ES-I3 (cell line): Measurements from ENCODE around the gene ITGA11.

Experiments
- H3K36me3 ChIP-seq: 2 replicates; pipeline ENCODE4 v1.6.1; 2013; ENCODE audit warnings: mild to moderate bottlenecking, low read length, control low read depth, moderate library complexity; ENCODE audit not compliant: insufficient read depth
- H3K4me1 ChIP-seq: 2 replicates; pipeline ENCODE4 v1.6.1; 2013; ENCODE audit warnings: mild to moderate bottlenecking, control low read depth, low read length; ENCODE audit not compliant: insufficient read depth
- H3K9ac ChIP-seq: 2 replicates; pipeline ENCODE4 v1.6.1; 2013; ENCODE audit warnings: low read depth, mild to moderate bottlenecking, low read length, moderate library complexity
- H3K9me3 ChIP-seq: 2 replicates; pipeline ENCODE4 v1.6.1; 2013; ENCODE audit warnings: mild to moderate bottlenecking, low read length, moderate library complexity; ENCODE audit not compliant: control insufficient read depth, insufficient read depth

The ITGA11 gene

GRCh38 chr15:68375716-68376220 is 56.2 kb downstream of the ITGA11 start:
- Histone ChIP-seq H3K9ac (no peak overlapping the region), H3K36me3 (no peaks in the 10 kb centered on the region), H3K4me1 (no peaks in the 10 kb centered on the region; the same call in 1 of the 2 replicates), H3K9me3 (no peaks in the 10 kb centered on the region)

- H3K4me1 ChIP-seq = no peaks in the 10 kb centered on the region; the same call in 1 of the 2 replicates
- no peaks in the 10 kb centered on the region for H3K9me3 ChIP-seq
Observed at GRCh38 chr15:68375191-68375631, 56.8 kb downstream of the ITGA11 start.

GRCh38 chr15:68374168-68374745 is 57.7 kb downstream of the ITGA11 start:
- Histone ChIP-seq H3K9ac (no peak overlapping the region), H3K9me3 (no peaks in the 10 kb centered on the region), H3K36me3 (no peaks in the 10 kb centered on the region), H3K4me1 (no peaks in the 10 kb centered on the region; the same call in 1 of the 2 replicates)

More at GRCh38 chr15:68375191-68375631, 56.8 kb downstream of the ITGA11 start:
- H3K9ac ChIP-seq = no peak overlapping the region
- no peaks in the 10 kb centered on the region for H3K36me3 ChIP-seq

- Histone ChIP-seq H3K9me3 (no peaks in the 10 kb centered on the region), H3K9ac (no peak overlapping the region), H3K36me3 (no peaks in the 10 kb centered on the region), H3K4me1 (no peaks in the 10 kb centered on the region; the same call in 1 of the 2 replicates)
Observed at GRCh38 chr15:68373028-68373427, 58.9 kb downstream of the ITGA11 start.

- Histone ChIP-seq H3K4me1 (no peaks in the 10 kb centered on the region; the same call in 1 of the 2 replicates), H3K9me3 (no peaks in the 10 kb centered on the region), H3K9ac (no peak overlapping the region), H3K36me3 (no peaks in the 10 kb centered on the region)
Observed at GRCh38 chr15:68372291-68372811, 59.6 kb downstream of the ITGA11 start.

GRCh38 chr15:68371851-68372250 is 60.1 kb downstream of the ITGA11 start:
- Histone ChIP-seq H3K9me3 (no peaks in the 10 kb centered on the region), H3K4me1 (no peaks in the 10 kb centered on the region; the same call in 1 of the 2 replicates), H3K9ac (no peak overlapping the region), H3K36me3 (no peaks in the 10 kb centered on the region)

GRCh38 chr15:68371160-68371559 is 60.8 kb downstream of the ITGA11 start:
- Histone ChIP-seq H3K4me1 (no peaks in the 10 kb centered on the region; the same call in 1 of the 2 replicates), H3K9ac (no peak overlapping the region), H3K9me3 (no peaks in the 10 kb centered on the region), H3K36me3 (no peaks in the 10 kb centered on the region)

GRCh38 chr15:68370768-68371151 is 61.2 kb downstream of the ITGA11 start:
- no peaks in the 10 kb centered on the region for H3K9me3 ChIP-seq
- no peak overlapping the region for H3K9ac ChIP-seq
- H3K4me1 ChIP-seq = no peaks in the 10 kb centered on the region; the same call in 1 of the 2 replicates
- H3K36me3 ChIP-seq = no peaks in the 10 kb centered on the region

GRCh38 chr15:68369931-68370767 is 61.8 kb downstream of the ITGA11 start:
- no peaks in the 10 kb centered on the region for H3K36me3 ChIP-seq
- H3K9me3 ChIP-seq = no peaks in the 10 kb centered on the region
- no peaks in the 10 kb centered on the region; the same call in 1 of the 2 replicates for H3K4me1 ChIP-seq
- no peak overlapping the region for H3K9ac ChIP-seq

- H3K9ac ChIP-seq = no peak overlapping the region
- no peaks in the 10 kb centered on the region for H3K9me3 ChIP-seq
- no peaks in the 10 kb centered on the region for H3K36me3 ChIP-seq
Observed at GRCh38 chr15:68368731-68369435, 63.1 kb downstream of the ITGA11 start.

GRCh38 chr15:68367992-68368391 is 64.0 kb downstream of the ITGA11 start:
- no peaks in the 10 kb centered on the region; the same call in 1 of the 2 replicates for H3K4me1 ChIP-seq
- H3K9me3 ChIP-seq = no peaks in the 10 kb centered on the region
- no peaks in the 10 kb centered on the region for H3K36me3 ChIP-seq
- H3K9ac ChIP-seq = no peak overlapping the region

More at GRCh38 chr15:68368731-68369435, 63.1 kb downstream of the ITGA11 start:
- H3K4me1 ChIP-seq = no peaks in the 10 kb centered on the region; the same call in 1 of the 2 replicates

- no peaks in the 10 kb centered on the region for H3K36me3 ChIP-seq
- H3K9ac ChIP-seq = no peak overlapping the region
- no peaks in the 10 kb centered on the region; the same call in 1 of the 2 replicates for H3K4me1 ChIP-seq
- H3K9me3 ChIP-seq = no peaks in the 10 kb centered on the region
Observed at GRCh38 chr15:68367226-68367625, 64.7 kb downstream of the ITGA11 start.

- H3K9me3 ChIP-seq = no peaks in the 10 kb centered on the region
Observed at GRCh38 chr15:68366314-68366713, 65.6 kb downstream of the ITGA11 start.

GRCh38 chr15:68365770-68366169 is 66.2 kb downstream of the ITGA11 start:
- H3K36me3 ChIP-seq = no peaks in the 10 kb centered on the region
- H3K4me1 ChIP-seq = no peaks in the 10 kb centered on the region
- H3K9ac ChIP-seq = no peak overlapping the region
- no peaks in the 10 kb centered on the region for H3K9me3 ChIP-seq

More at GRCh38 chr15:68366314-68366713, 65.6 kb downstream of the ITGA11 start:
- no peaks in the 10 kb centered on the region for H3K4me1 ChIP-seq
- H3K36me3 ChIP-seq = no peaks in the 10 kb centered on the region
- H3K9ac ChIP-seq = no peak overlapping the region
